SK-N-SH (cell line): ENCODE results near the gene SLC7A11. TPM values are rescaled to one million over a fixed set of nuclear protein-coding genes. Genes with fewer than 3 reads are reported as not detected.

ENCODE experiments used
- CTCF ChIA-PET: fragments of 300-600, 350-600 bp; formaldehyde crosslinking; extraction: SDS; loops from one replicate; lab custom pipeline; 2021; lab: Yijun Ruan, JAX
- POLR2A ChIA-PET: fragments of 350-600 bp; sonication (Branson Sonifier 250); formaldehyde crosslinking; extraction: SDS; loops from one replicate; lab custom pipeline; 2020; ENCODE audit warnings: antibody characterized with exemption, inconsistent platforms; lab: Yijun Ruan, JAX
- DNase-seq: peaks from one replicate; pipeline ENCODE4 v3.0.0; 2012
- H2AFZ ChIP-seq: fragments of 200-600 bp; sonication (generic); 2 replicates; pipeline ENCODE4 v1.8.1; 2016; ENCODE audit warnings: antibody characterized with exemption, mild to moderate bottlenecking, low read depth
- H3F3A ChIP-seq: fragments of 200-600 bp; sonication (generic); replicated peaks from 2 replicates; pipeline ENCODE3; 2016; ENCODE audit warnings: antibody characterized with exemption, mild to moderate bottlenecking; ENCODE audit not compliant: insufficient read depth
- H3K27ac ChIP-seq, 2 experiments: fragments of 200-500 bp in 1 of 2; fragments of 200-600 bp in 1 of 2; sonication (Bioruptor generic) in 1 of 2; sonication (generic), shearing (Covaris generic) in 1 of 2; 2 replicates each; pipeline versions ENCODE4 v1.5.1 to v1.6.1; 2014 to 2016; ENCODE audit warnings: low read depth in 2 of 2, inconsistent platforms in 1 of 2, low read length in 1 of 2, mild to moderate bottlenecking in 1 of 2, mixed read lengths in 1 of 2
- H3K27me3 ChIP-seq: fragments of 200-600 bp; sonication (generic), shearing (Covaris generic); 2 replicates; pipeline ENCODE4 v1.6.1; 2016; ENCODE audit warnings: mixed run types; ENCODE audit not compliant: insufficient read depth
- H3K36me3 ChIP-seq, 2 experiments: fragments of 200-500 bp in 1 of 2; fragments of 200-600 bp in 1 of 2; sonication (Bioruptor generic) in 1 of 2; sonication (generic) in 1 of 2; replicated peaks in 1 of 2; 2 replicates each; pipeline versions ENCODE3 to v1.5.1; 2014 to 2016; ENCODE audit warnings: low read length in 1 of 2, mild to moderate bottlenecking in 1 of 2; ENCODE audit not compliant: insufficient read depth in 2 of 2, control insufficient read depth in 1 of 2
- H3K4me1 ChIP-seq, 2 experiments: fragments of 200-500 bp in 1 of 2; fragments of 200-600 bp in 1 of 2; sonication (Bioruptor generic) in 1 of 2; sonication (generic), shearing (Covaris generic) in 1 of 2; 2 replicates each; pipeline versions ENCODE4 v1.5.1 to v1.6.1; 2014 to 2016; ENCODE audit warnings: low read depth in 1 of 2, low read length in 1 of 2, mixed run types in 1 of 2; ENCODE audit not compliant: insufficient read depth in 2 of 2, control insufficient read depth in 1 of 2
- H3K4me2 ChIP-seq: fragments of 200-600 bp; sonication (generic), shearing (Covaris generic); 2 replicates; pipeline ENCODE4 v1.6.1; 2017; ENCODE audit warnings: mixed run types
- H3K4me3 ChIP-seq, 2 experiments: fragments of 200-500 bp in 1 of 2; fragments of 200-600 bp in 1 of 2; sonication (Bioruptor generic) in 1 of 2; sonication (generic), shearing (Covaris generic) in 1 of 2; 2 replicates each; pipeline versions ENCODE4 v1.5.1 to v1.8.1; 2014 to 2016; ENCODE audit warnings: low read depth in 2 of 2, inconsistent platforms in 1 of 2, low read length in 1 of 2, mild to moderate bottlenecking in 1 of 2, mixed read lengths in 1 of 2, moderate library complexity in 1 of 2
- H3K79me2 ChIP-seq: fragments of 200-600 bp; sonication (generic); 2 replicates; pipeline ENCODE4 v1.8.1; 2017; ENCODE audit warnings: mild to moderate bottlenecking; ENCODE audit not compliant: insufficient read depth
- H3K9ac ChIP-seq: fragments of 200-600 bp; sonication (generic); 2 replicates; pipeline ENCODE4 v1.6.1; 2017; ENCODE audit warnings: mixed run types
- H3K9me2 ChIP-seq: fragments of 200-600 bp; sonication (generic); 2 replicates; pipeline ENCODE4 v1.6.1; 2017; ENCODE audit warnings: mixed run types
- H3K9me3 ChIP-seq: fragments of 200-600 bp; sonication (generic); 2 replicates; pipeline ENCODE4 v1.6.1; 2017; ENCODE audit warnings: mixed run types, mild to moderate bottlenecking, moderate library complexity
- H4K20me1 ChIP-seq: fragments of 200-600 bp; sonication (generic); 2 replicates; pipeline ENCODE4 v1.6.1; 2017; ENCODE audit warnings: mild to moderate bottlenecking, mixed run types; ENCODE audit not compliant: insufficient read depth
- CHD2 ChIP-seq: fragments of 150-350 bp; IDR thresholded peaks from 2 replicates; pipeline ENCODE4 v1.6.1; 2018; ENCODE audit warnings: low read length; ENCODE audit not compliant: partially characterized antibody
- EP300 ChIP-seq, 2 experiments: IDR thresholded peaks; 2 replicates each; pipeline versions ENCODE4 v1.4.0 to v1.6.1; 2012; ENCODE audit warnings: borderline replicate concordance in 1 of 2, low read depth in 1 of 2, low read length in 1 of 2
- EZH2phosphoT487 ChIP-seq: fragments of 200-600 bp; sonication (generic); IDR thresholded peaks from 2 replicates; pipeline ENCODE4 v1.6.1; 2017; ENCODE audit warnings: low read depth, mixed run types, mild to moderate bottlenecking, antibody characterized with exemption, moderate library complexity, borderline replicate concordance
- FOSL2 ChIP-seq: IDR thresholded peaks from 2 replicates; pipeline ENCODE4 v1.4.0; 2012; ENCODE audit warnings: low read depth, mild to moderate bottlenecking, moderate library complexity, borderline replicate concordance
- GATA2 ChIP-seq: sonication (generic); formaldehyde crosslinking; IDR thresholded peaks from 2 replicates; pipeline ENCODE4 v1.5.0; 2020; ENCODE audit warnings: mild to moderate bottlenecking, missing genetic modification reagents
- JUND ChIP-seq: IDR thresholded peaks from 2 replicates; pipeline ENCODE4 v1.4.0; 2012
- MEF2A ChIP-seq: IDR thresholded peaks from 2 replicates; pipeline ENCODE4 v1.4.0; 2012; ENCODE audit warnings: low read depth, borderline replicate concordance
- NRF1 ChIP-seq: IDR thresholded peaks from 2 replicates; pipeline ENCODE4 v1.6.1; 2012; ENCODE audit warnings: low read depth, mild to moderate bottlenecking, low read length
- RAD21 ChIP-seq: IDR thresholded peaks from 2 replicates; pipeline ENCODE4 v1.6.1; 2012; ENCODE audit warnings: mild to moderate bottlenecking, low read length
- RCOR1 ChIP-seq: fragments of 150-350 bp; IDR thresholded peaks from 2 replicates; pipeline ENCODE4 v1.6.1; 2017; ENCODE audit warnings: antibody characterized with exemption, low read length
- RFX5 ChIP-seq: IDR thresholded peaks from 2 replicates; pipeline ENCODE4 v1.6.1; 2012; ENCODE audit warnings: mild to moderate bottlenecking, improper control_type of control experiment, low read length
- RXRA ChIP-seq: IDR thresholded peaks from 2 replicates; pipeline ENCODE4 v1.4.0; 2012; ENCODE audit warnings: low read depth, mild to moderate bottlenecking, borderline replicate concordance
- SIN3A ChIP-seq: IDR thresholded peaks from 2 replicates; pipeline ENCODE4 v1.6.1; 2012; ENCODE audit warnings: low read depth, mild to moderate bottlenecking, low read length, moderate library complexity, borderline replicate concordance
- TAF1 ChIP-seq: IDR thresholded peaks from 2 replicates; pipeline ENCODE4 v1.6.1; 2012; ENCODE audit warnings: low read depth, mild to moderate bottlenecking, low read length, moderate library complexity, borderline replicate concordance
- TCF12 ChIP-seq: IDR thresholded peaks from 2 replicates; pipeline ENCODE4 v1.4.0; 2012
- TEAD4 ChIP-seq: IDR thresholded peaks from 2 replicates; pipeline ENCODE4 v1.4.0; 2012; ENCODE audit warnings: mild to moderate bottlenecking, borderline replicate concordance; ENCODE audit not compliant: insufficient read depth
- YY1 ChIP-seq: IDR thresholded peaks from 2 replicates; pipeline ENCODE4 v1.4.0; 2012; ENCODE audit warnings: low read depth, mild to moderate bottlenecking
- WGBS: methylation state at CpG from one replicate; pipeline ENCODE4 v1.1.6; 2017; ENCODE audit warnings: low lambda C conversion rate; 5-methylcytosine and 5-hydroxymethylcytosine counted together
- polyA plus RNA-seq, 3 experiments: library from polyadenylated mRNA; depleted of rRNA; stranded (reverse); fragments of >200 nt; gene quantifications; 2 replicates each; pipeline ENCODE4 v1.2.3, GENCODE V29; 2012
- TF ChIP-seq, protein P1 (sequence below): IDR thresholded peaks from 2 replicates; pipeline ENCODE4 v1.4.0; 2012; ENCODE audit warnings: low read depth, borderline replicate concordance
- TF ChIP-seq, protein P2 (sequence below): fragments of 200-600 bp; sonication (generic); IDR thresholded peaks from 2 replicates; pipeline ENCODE4 v1.6.1; 2017; ENCODE audit warnings: antibody characterized with exemption, mild to moderate bottlenecking, moderate library complexity
- TF ChIP-seq, protein P3 (sequence below): fragments of 150-350 bp; IDR thresholded peaks from 2 replicates; pipeline ENCODE4 v1.6.1; 2017; ENCODE audit warnings: antibody characterized with exemption, low read length, low read depth, borderline replicate concordance
- TF ChIP-seq, protein P4 (sequence below): IDR thresholded peaks from 2 replicates; pipeline ENCODE4 v1.4.0; 2012; ENCODE audit warnings: low read depth

The SLC7A11 gene
- polyA plus RNA-seq, 1 of the 3 experiments (the other 2 are of a cell fraction), result 3.1 TPM

DNA sequence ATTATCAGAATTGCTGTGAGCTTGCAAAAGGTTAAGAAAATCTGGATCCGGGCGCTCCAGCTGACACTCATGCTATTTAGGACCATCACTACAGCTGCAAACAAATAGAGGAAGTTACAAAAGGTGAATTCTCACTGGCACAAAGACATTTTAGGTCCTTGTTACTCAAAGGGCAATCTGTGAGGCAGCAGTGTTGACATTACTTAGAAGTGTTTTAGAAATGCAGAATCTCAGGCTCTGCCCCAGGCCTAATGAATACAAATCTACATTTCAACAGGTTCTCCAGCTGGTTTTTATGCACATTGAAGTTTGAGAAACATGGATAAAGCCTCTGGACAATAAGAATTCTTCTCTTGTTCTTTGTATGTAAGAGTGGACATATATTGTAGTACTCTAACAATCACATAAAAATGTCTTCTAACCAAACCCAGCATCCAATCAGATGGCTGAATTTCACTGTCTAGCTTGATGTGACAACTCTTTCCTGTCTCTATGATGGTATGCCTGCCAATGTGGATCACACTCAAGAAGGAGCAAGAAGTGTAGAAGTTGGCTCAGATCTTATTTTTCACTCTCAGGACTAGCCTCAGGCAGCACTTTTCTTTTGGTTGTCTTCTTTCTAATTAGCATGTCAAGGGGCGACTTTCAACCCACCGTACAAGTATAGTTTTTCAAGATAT is 18.8 kb downstream of the SLC7A11 start (continued):
- TF ChIP-seq GATA2 (CRISPR knock-in tag), result no peak
- no peak for TF ChIP-seq TAF1
- no peak for TF ChIP-seq JUND
- TF ChIP-seq, protein P1, sequence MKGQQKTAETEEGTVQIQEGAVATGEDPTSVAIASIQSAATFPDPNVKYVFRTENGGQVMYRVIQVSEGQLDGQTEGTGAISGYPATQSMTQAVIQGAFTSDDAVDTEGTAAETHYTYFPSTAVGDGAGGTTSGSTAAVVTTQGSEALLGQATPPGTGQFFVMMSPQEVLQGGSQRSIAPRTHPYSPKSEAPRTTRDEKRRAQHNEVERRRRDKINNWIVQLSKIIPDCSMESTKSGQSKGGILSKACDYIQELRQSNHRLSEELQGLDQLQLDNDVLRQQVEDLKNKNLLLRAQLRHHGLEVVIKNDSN, result no peak
- TF ChIP-seq RXRA, result no peak
- no peak for TF ChIP-seq NRF1
- TF ChIP-seq, protein P2, sequence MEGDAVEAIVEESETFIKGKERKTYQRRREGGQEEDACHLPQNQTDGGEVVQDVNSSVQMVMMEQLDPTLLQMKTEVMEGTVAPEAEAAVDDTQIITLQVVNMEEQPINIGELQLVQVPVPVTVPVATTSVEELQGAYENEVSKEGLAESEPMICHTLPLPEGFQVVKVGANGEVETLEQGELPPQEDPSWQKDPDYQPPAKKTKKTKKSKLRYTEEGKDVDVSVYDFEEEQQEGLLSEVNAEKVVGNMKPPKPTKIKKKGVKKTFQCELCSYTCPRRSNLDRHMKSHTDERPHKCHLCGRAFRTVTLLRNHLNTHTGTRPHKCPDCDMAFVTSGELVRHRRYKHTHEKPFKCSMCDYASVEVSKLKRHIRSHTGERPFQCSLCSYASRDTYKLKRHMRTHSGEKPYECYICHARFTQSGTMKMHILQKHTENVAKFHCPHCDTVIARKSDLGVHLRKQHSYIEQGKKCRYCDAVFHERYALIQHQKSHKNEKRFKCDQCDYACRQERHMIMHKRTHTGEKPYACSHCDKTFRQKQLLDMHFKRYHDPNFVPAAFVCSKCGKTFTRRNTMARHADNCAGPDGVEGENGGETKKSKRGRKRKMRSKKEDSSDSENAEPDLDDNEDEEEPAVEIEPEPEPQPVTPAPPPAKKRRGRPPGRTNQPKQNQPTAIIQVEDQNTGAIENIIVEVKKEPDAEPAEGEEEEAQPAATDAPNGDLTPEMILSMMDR, result no peak
- no peak for TF ChIP-seq SIN3A
- TF ChIP-seq EP300 (IDR thresholded peaks at IDR 0.05; ENCODE audit: borderline replicate concordance in 1 of 2, low read depth in 1 of 2, low read length in 1 of 2), result no peak
- TF ChIP-seq MEF2A, result no peak
- TF ChIP-seq RCOR1, result no peak

DNA sequence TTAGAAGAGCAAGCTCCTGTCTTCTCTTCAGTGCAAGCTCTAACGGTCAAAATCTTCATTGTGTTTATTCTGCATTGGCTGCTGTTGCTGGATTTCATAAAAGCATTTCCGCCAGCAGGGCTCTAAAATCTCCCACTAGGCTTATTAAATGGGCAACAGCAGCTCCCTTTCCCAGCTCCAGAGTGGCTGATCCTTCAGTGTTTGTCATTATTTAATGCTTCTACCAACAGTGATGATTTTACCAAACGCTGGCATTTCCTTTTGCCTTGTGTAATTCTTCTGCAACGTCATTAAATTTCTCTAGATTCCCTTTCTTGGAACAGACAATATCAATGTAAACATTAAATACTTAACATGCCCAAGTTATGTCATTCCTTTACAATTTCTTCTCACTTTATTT is 20.1 kb downstream of the SLC7A11 start:
- POLR2A ChIA-PET, result no interaction called here
- Histone ChIP-seq H3F3A (peaks cover 1% of the 10 kb centered on the region), H3K9me2 (no peaks in the 10 kb centered on the region), H3K9me3 (0 out of 2 replicates have a peak, but pooled peaks cover 3% of the 10 kb centered on the region), H2AFZ (peak overlapping the region; percentile 54), H3K9ac (no peak overlapping the region), H3K27ac (peak overlapping the region; percentile 55 to 56; a peak in 3 of 4 replicates), H4K20me1 (no peaks in the 10 kb centered on the region; the same call in 1 of the 2 replicates), H3K36me3 (peaks cover 2 to 16% of the 10 kb centered on the region in 2 experiments), H3K4me3 (no peak overlapping the region), H3K27me3 (no peaks in the 10 kb centered on the region), H3K79me2 (no peaks in the 10 kb centered on the region; the same call in 1 of the 2 replicates), H3K4me2 (peak overlapping the region; percentile 31), H3K4me1 (peaks cover 2 to 31% of the 10 kb centered on the region in 2 experiments; a peak in 2 of 4 replicates)
- CTCF ChIA-PET, result interaction anchor here (0.9 kb wide), 1 partner anchor 184 kb away, joined by 3 read pairs; no protein-coding TSS in a partner anchor
- 52% methylated on average over 4 of the region's 4 CpGs for WGBS
- no peak for DNase-seq
- TF ChIP-seq RCOR1, result no peak
- TF ChIP-seq CHD2, result no peak
- TF ChIP-seq FOSL2, result no peak
- no peak for TF ChIP-seq TCF12
- TF ChIP-seq, protein P3, sequence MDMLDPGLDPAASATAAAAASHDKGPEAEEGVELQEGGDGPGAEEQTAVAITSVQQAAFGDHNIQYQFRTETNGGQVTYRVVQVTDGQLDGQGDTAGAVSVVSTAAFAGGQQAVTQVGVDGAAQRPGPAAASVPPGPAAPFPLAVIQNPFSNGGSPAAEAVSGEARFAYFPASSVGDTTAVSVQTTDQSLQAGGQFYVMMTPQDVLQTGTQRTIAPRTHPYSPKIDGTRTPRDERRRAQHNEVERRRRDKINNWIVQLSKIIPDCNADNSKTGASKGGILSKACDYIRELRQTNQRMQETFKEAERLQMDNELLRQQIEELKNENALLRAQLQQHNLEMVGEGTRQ, result no peak
- TF ChIP-seq, protein P4, sequence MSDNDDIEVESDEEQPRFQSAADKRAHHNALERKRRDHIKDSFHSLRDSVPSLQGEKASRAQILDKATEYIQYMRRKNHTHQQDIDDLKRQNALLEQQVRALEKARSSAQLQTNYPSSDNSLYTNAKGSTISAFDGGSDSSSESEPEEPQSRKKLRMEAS, result no peak
- no peak for TF ChIP-seq RFX5
- TF ChIP-seq RAD21, result no peak
- no peak for TF ChIP-seq SIN3A
- TF ChIP-seq MEF2A, result no peak
- no peak for TF ChIP-seq EZH2phosphoT487
- TF ChIP-seq EP300 (IDR thresholded peaks at IDR 0.05; ENCODE audit: borderline replicate concordance in 1 of 2, low read depth in 1 of 2, low read length in 1 of 2), result no peak
- TF ChIP-seq, protein P2, result no peak
- TF ChIP-seq TEAD4, result no peak
- TF ChIP-seq YY1, result no peak
- TF ChIP-seq TAF1, result no peak
